Measurements from ENCODE around the gene PRSS1. TPM values are rescaled to one million over a fixed set of nuclear protein-coding genes. Genes with fewer than 3 reads are reported as not detected.

PRSS1 gene
- total and polyA plus RNA-seq, 2 donors (not counting 3 experiments of a cell fraction or from before 2014, with no cell fraction given), result not detected

DNA sequence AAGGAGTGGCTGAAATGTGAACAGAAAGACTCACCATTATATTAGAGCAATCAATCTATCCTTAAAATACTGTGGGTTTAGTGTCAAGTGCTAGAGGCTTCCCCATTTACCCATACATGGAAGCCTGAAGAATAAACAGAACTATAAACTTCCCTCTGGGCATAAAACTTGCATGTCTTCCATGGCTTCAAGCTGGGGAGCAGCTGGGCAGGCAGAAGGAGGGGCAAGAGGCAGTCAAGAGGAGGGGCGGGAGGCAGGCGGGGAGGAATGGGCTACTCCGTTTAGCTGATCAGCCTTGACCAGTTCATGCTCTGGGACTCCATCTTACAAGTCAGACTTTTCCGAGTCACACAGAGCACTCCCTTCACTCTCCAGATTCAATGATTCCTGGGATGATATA is 3.5 kb upstream of the PRSS1 start:
- Histone ChIP-seq H3K4me3 (replicated peaks in 1 of 3; ENCODE audit: insufficient read depth in 1 of 3, low read depth in 1 of 3, low read length in 3 of 3) (no peak overlapping the region), H3K4me1 (ENCODE audit: control insufficient read depth, extremely low read depth, insufficient read depth, low read length) (no peaks in the 10 kb centered on the region), H4K20me1 (replicated peaks; ENCODE audit: control insufficient read depth, extremely low read depth, insufficient read depth, low read length) (no peaks in the 10 kb centered on the region), H3K27ac (ENCODE audit: insufficient read depth, low read depth, low read length) (no peak overlapping the region), H3K9me3 (replicated peaks; ENCODE audit: control insufficient read depth, insufficient read depth, low read length) (no peaks in the 10 kb centered on the region), H3K4me2 (ENCODE audit: insufficient read depth, low read length) (no peak overlapping the region), H3K36me3 (ENCODE audit: control insufficient read depth in 2 of 2, extremely low read depth in 1 of 2, insufficient read depth in 2 of 2, low read length in 2 of 2) (no peaks in the 10 kb centered on the region), H3K9me1 (replicated peaks; ENCODE audit: control insufficient read depth, extremely low read depth, insufficient read depth, low read length) (no peaks in the 10 kb centered on the region), H3K9ac (replicated peaks; ENCODE audit: extremely low read depth, insufficient read depth, low read length) (no peak overlapping the region), H2AFZ (ENCODE audit: low read depth, low read length) (no peak overlapping the region), H3K27me3 (ENCODE audit: control insufficient read depth in 2 of 2, insufficient read depth in 2 of 2, low read length in 2 of 2) (peaks cover 10 to 13% of the 10 kb centered on the region in 2 experiments), H3K79me2 (ENCODE audit: control insufficient read depth, insufficient read depth, low read length) (no peaks in the 10 kb centered on the region)
- ChIA-PET CTCF (interaction anchor here (2.1 kb wide), 1 partner anchor 38 kb away, joined by 5 read pairs; no protein-coding TSS in a partner anchor), POLR2A (no interaction called here)
- BruUV-seq (replicated peaks), result no TSS peak
- FAIRE-seq (no peak), DNase-seq (ENCODE audit: low read depth, low spot score) (no peak)
- dilution Hi-C loops (cut with MboI; ENCODE audit: extremely low pct_ligation_motif_present, low sequenced_read_pairs), result no loop called here
- intact Hi-C loops (cut with micrococcal nuclease), result no loop called here
- TF ChIP-seq, protein P1, sequence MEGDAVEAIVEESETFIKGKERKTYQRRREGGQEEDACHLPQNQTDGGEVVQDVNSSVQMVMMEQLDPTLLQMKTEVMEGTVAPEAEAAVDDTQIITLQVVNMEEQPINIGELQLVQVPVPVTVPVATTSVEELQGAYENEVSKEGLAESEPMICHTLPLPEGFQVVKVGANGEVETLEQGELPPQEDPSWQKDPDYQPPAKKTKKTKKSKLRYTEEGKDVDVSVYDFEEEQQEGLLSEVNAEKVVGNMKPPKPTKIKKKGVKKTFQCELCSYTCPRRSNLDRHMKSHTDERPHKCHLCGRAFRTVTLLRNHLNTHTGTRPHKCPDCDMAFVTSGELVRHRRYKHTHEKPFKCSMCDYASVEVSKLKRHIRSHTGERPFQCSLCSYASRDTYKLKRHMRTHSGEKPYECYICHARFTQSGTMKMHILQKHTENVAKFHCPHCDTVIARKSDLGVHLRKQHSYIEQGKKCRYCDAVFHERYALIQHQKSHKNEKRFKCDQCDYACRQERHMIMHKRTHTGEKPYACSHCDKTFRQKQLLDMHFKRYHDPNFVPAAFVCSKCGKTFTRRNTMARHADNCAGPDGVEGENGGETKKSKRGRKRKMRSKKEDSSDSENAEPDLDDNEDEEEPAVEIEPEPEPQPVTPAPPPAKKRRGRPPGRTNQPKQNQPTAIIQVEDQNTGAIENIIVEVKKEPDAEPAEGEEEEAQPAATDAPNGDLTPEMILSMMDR (IDR thresholded peaks at IDR 0.05; ENCODE audit: extremely low read depth in 1 of 2, insufficient read depth in 1 of 2, low read depth in 1 of 2, low read length in 2 of 2), result no peak
- TF ChIP-seq JUN (IDR thresholded peaks at IDR 0.05; ENCODE audit: borderline replicate concordance, insufficient read depth, insufficient read length, low read depth) (no peak), GATA2 (IDR thresholded peaks at IDR 0.05; ENCODE audit: insufficient read depth, insufficient read length, low read depth, low read length) (no peak), POLR2A (IDR thresholded peaks at IDR 0.05; ENCODE audit: low read depth, low read length) (no peak), FOS (IDR thresholded peaks at IDR 0.05; ENCODE audit: borderline replicate concordance, insufficient read depth, low read length) (no peak), POLR2AphosphoS5 (IDR thresholded peaks at IDR 0.05; ENCODE audit: insufficient read depth, low read depth, low read length) (no peak), EZH2 (IDR thresholded peaks at IDR 0.05; ENCODE audit: borderline replicate concordance, low read depth, low read length, severe bottlenecking) (no peak), MYC (IDR thresholded peaks at IDR 0.05; ENCODE audit: low read depth, low read length) (no peak)
- TF ChIP-seq, protein P2, sequence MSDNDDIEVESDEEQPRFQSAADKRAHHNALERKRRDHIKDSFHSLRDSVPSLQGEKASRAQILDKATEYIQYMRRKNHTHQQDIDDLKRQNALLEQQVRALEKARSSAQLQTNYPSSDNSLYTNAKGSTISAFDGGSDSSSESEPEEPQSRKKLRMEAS (IDR thresholded peaks at IDR 0.05; ENCODE audit: insufficient read depth, insufficient read length), result no peak

All from endothelial cell of umbilical vein (primary cell).